Activated T-cell treated with anti-CD3 and anti-CD28 coated beads for 1 hour (primary cell): ENCODE data around the gene ANO9.
"Not testable (repeated sequence)": the region's sequence is repeated elsewhere in the genome, so short reads cannot be mapped to it uniquely, and the experiment has no call there.

Experiments
- DNase-seq: peaks from one replicate; pipeline ENCODE4 v3.0.0-alpha.2; 2020; ENCODE audit warnings: low read depth

The ANO9 gene

GRCh38 chr11:433641-434040, 8.2 kb downstream of the ANO9 start:
- no peak for DNase-seq

- no peak for DNase-seq
Observed at GRCh38 chr11:433111-433510, 8.7 kb downstream of the ANO9 start.

DNA sequence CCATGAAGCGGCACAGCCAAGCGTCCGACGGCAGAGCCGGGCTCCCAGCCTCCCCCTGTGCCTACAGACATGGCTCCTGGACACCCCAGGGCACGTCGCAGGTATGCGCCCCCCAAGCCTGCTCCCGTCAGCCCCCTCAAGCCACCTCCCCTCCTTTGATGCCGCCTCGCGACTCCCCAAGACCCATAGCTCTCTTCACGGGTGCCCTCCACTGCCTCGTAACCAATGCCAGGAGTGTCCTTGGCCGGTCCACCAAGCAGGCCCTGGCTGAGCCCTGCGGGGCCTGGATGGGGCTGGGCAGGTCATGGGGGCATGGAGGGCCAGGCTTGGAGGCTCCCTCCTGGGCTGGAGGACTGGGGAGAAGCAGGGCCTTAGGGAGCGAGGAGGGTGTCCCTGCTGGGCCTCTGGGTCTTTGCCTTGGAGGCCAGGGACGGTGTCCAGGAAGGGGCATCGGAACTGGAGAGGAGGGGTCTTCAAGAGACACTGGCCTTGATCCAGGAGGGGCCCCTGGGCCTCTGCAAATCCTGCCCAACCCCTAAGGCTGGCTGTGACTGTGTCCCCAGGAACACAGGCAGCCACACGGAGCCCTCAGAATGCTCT, 9.2 kb downstream of the ANO9 start:
- no peak for DNase-seq

DNA sequence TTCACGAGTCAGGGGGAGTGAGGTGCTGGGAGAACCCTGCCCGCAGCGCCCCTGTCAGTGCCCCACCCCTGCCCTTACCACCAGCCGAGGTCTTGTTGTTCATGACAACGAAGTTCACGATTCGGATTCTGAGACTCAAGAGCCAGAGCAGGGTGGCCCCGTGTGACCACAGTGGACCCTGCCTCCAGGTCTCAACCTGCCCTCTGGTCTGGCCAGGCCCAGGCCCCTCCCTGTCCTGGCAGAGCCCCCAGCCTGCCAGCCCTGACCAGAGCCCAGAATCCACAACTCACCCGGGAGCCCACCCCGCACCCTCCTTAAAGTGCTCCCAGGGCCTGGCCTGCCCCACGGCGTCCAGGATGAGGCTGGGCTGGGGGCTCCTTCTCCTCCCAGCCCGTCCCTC, 9.9 kb downstream of the ANO9 start:
- no peak for DNase-seq

DNA sequence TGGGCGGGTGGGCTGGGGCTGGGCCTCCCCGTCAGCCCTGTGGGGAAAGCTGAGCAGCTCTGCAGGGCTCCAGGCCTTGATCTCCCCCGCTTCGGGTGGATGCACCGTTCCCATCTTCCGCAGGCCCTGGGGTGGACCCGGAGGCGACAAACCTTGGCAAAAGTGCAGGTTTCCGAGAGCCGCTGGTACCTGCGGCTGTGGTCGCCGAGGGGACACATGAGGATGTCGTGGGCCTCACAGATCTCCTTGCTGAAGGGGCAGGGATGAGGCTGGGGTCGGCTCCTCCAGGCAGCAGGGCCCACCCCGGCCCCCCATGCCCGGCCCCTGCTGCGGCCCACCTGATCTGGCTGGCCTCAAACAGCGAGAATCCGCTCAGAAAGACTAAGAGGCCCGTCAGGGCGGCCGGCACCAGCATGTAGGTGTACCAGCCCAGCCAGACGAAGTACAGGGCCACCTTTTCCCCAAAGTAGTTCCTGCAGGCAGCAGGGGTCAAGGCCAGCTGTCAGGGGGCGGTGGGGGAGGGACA, 11.8 kb downstream of the ANO9 start:
- DNase-seq, result no peak

- DNase-seq, result no peak
Observed at GRCh38 chr11:429391-429790, 12.4 kb downstream of the ANO9 start.

- DNase-seq, result no peak
Observed at GRCh38 chr11:428295-428694, 13.5 kb downstream of the ANO9 start.

- no peak for DNase-seq
Observed at GRCh38 chr11:426851-427250, 15.0 kb downstream of the ANO9 start.

- no peak for DNase-seq
Observed at GRCh38 chr11:425301-425700, 16.5 kb downstream of the ANO9 start.

- not testable (repeated sequence) for DNase-seq
Observed at GRCh38 chr11:424766-425165, 17.0 kb downstream of the ANO9 start.

DNA sequence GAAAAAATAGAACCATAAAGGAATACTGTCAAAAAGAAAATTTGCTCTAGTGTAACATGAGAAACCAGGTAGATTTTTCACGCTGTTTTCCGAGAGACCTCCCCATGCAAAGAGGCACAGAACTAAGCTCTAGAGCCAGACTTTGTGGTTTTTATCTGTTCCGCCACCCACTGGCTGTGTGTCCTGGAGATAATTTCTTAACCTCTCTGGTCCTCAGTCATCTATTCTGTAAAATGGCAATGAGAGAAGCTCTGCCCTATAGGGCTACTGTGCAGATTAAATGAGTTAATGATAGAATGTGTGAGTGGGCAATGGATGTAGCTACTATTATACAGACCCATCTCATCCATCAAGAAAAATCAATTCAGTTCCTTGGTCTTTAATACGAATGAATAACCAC, 17.6 kb downstream of the ANO9 start:
- DNase-seq, result no peak

DNA sequence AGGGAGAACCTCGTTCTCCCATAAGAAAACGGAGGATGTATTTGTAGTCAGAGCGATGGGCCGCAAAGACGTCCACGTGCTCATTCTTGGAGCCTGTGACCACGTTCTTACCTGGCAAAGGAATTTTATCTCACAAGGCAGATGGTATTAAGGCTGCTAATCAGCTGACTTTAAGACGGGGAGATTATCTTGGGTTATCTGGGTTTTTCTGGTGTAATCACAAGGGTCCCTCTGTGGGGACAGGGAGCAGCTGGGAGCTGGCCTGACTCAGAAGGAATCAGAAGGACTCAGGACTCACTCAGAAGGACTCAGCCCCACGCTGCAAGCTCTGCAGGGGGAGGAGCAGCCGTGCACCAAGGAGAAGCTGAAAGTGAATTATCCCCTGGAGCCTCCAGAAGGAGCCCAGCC, 19.6 kb downstream of the ANO9 start:
- DNase-seq, result no peak

- DNase-seq, result no peak
Observed at GRCh38 chr11:420911-421321, 20.9 kb downstream of the ANO9 start.

DNA sequence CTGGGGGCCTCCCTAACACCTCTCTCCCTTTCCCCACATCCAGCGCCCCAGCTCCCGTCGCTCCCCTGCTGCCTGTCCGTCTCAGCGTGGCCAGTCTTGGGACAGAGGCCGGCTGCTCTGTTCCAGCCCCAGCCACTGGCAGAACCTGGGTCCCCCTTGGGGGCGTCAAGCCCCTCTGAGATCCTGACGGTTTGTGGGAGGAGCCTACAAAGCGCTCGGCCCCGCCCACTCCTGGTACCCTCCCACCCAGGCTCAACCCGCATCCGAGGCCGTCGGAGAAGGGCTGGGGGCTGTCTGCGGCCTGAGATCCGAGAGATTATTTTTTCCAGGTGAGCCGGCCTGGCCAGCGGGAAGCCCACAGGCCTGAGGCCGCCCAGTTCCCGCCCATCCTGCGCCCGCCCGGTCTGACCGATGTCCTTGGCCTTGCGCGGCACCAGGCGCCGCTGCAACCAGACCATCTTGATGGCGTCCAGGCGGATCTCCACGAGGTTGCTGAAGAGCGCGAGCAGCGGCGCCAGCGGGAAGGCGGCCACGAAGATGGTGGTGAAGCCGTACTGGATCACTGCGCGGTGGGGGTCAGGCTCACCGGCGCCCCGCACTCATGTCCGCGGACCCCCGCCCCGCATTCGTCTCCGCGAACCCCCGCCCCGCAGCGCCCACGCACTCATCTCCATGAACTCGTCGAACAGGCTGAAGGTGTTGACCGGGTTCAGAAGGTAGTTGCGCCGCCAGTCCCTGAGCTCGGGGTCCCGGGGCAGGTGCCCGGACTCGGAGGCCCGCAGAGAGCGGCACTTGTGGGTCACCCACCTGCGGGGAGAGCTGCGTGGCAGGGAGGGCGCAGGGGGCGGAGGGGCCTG, 21.5 kb downstream of the ANO9 start:
- DNase-seq, result no peak

GRCh38 chr11:419248-420005, 22.4 kb downstream of the ANO9 start:
- no peak for DNase-seq

GRCh38 chr11:418343-419247, 23.2 kb downstream of the ANO9 start:
- no peak for DNase-seq

DNA sequence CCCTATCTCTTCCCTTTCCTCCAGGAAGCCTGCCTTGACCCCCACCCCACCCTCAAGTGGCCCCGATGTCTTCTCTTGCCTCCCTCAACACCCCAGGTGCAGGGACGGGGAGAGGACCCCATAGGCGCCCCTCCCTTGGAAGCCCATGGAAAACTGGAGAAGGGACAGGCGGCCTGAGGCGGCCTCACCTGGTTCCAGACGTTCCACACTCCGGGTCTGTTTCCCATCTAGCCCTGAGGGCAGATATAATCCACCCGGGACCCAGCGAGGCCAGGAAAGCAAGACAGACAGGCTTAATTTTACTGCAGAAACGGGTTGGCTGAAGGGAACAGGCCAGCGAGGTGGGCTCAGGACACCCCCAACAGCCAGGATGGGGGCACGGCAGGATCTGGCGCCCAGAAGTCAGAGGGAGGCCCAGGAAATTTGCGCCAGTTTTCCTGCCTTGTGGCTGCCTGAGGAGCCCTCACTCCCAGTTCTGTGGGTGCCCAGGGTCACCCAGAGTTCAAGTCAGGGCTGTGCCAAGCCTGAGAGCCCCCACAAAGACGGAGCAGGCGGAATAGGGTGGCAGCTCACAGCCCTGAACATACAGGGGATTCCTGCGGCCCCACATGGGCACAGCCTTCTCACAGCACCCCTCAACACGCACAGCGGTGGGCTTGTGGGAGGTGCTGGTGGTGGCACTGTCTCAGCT, 24.0 kb downstream of the ANO9 start:
- DNase-seq, result no peak

DNA sequence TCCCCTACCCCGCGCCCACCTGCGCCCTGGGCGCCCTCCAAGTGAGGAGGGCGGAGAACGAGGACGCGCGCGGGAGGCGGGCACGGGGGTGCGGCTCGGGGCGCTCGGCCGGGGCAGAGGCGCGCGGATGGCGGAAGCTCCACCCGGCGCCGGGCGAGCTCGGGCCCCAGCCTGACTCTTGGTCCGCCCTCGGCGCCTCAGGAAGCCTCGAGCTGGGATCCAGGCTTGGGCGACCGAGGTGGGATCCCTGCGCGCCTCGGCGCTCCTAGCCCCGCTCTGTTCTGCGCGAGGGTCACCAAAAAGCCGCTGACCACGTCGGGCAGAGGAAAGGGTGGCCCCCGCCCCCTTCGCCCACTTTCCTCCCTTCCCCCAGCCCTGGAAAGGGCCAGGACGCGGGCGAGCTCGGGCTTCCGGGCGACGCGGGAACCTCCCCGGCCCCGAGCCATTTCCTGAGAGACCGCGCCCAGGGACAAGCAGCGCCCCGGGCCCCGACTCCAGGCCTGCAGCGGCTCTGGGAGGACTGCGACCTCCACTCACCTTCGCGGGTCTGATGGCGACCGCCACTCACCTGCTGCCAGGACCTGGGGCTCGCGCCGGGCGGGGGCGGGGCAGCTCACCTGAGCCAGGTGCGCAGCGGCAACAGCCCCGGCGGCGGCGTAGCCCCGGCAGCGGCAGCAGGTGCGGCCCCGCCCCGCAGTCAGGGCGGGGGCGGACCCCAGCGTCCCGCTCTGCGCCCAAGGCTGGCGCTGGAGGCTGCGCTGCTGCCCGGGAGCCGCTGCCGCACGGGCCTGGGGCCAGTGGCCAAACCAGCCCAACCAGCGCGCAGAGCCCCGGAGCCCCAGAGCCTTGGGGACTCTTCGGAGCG, 24.8 kb downstream of the ANO9 start:
- DNase-seq, result peak; percentile 33

DNA sequence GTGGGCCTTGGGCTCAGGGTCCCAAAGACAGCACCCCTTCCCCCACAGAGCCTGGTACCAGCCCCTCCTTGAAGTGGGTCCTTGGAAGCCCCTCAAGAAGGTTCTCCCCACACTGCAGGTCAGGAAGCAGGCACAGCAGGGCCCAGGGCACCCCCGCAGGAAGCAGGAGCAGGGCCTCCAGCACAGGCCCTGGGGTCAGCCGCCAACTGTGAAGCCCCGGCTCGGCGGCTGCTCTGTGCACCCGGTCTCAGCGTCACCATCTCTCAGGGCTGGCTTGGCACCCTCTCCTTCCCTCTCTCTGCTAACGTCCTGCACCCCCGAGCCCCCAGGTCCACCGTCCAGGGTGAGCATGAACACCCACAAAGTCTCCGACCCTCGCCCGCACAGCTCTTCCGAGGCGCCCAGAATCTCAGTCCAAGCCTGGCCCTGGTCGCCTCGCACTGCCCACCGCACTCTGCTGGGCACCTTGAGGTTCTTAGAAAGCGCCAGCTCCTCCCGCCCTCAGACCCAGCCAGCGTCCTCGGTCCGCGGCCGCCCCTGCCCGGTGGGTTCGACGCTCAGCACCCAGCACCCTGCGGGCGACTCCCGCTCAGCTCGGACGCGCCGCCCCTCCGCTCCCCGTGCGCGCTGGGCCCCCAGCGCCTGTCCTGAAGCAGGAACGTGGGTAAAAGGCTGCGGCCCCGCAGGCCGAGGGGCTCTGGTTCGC, 25.6 kb downstream of the ANO9 start:
- DNase-seq, result no peak
